NCI-H2107 (cell line): Measurements from ENCODE around the gene SLC38A7.

Source experiments
- DNase-seq: peaks from one replicate; lab custom pipeline; 2025; lab: John Stamatoyannopoulos, UW

SLC38A7 gene

GRCh38 chr16:58635502-58635901, 49.1 kb downstream of the SLC38A7 start:
- DNase-seq, result no peak

DNA sequence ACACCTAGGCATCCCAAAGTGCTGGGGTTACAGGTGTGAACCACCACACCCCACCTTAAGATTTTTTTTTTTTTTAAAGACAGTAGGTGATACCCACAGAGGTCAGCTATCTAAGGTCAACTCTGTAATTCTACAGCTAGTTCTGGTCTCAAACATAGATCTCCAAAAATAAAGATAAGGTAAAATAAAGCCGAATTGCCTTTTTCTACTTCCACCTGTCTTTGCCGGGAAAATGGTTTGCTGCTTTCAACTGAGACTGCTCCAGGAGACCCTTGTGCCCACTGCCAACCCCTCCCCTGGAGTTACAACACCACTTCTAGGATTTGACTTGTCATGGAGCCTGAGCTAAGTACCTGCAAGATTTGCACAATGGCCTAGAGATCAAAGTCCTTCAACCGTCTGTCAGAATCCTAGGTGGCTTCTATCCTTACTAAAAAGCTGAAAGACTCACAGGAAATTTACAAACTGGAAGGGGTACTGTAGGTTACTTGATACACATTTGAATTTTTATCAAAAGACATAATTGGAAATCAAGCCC, 50.2 kb downstream of the SLC38A7 start:
- no peak for DNase-seq

DNA sequence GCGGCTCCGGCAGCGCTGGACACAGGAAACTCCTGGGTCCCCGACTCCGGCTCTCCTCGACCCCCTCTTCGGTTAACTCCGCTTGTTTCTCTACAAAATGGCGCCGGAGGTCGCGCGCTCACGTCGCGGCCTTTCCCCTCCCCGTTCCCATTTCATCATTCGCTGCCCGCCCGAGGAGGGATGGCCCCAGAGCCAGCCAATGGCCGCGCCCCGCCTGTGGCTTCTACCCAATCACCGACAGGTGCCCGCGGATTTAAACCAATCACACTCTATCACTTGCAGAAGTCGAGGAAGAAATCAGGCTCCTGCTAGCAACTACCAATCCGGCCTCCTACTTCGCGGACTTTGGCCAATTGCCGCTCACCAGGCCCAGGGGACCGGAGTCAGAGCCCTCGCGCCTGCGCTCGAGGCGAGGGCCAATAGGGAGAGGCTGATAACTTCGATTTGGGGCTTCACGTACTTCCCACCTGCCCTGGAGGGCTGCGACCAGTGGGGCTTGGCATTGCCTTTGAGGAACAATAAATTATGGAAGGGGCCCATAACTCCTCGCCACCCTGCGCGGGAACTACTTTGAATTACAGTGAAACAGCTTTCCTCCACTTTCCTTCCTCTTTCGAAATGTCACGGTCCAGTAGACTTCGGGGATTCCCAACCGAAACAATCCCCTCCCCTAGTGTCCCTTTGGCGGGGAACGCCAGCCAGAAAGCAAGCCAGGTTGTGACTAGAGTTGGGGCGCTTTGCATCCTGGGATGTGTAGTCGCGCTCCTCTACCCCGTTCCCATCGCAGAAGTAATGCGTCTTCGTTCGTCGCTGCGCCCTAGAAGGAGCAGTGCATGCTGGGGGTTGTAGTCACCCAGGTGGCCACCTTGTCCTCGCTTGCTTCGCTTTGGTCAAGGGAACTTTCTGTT, 54.6 kb downstream of the SLC38A7 start, which contains the start of gene CNOT1:
Gene CNOT1, minus strand, starts transcription at position 94 of the 908 bp plus-strand sequence. CDS start 30,489 bp downstream, outside the sequence.
- peak; percentile 93 for DNase-seq

DNA sequence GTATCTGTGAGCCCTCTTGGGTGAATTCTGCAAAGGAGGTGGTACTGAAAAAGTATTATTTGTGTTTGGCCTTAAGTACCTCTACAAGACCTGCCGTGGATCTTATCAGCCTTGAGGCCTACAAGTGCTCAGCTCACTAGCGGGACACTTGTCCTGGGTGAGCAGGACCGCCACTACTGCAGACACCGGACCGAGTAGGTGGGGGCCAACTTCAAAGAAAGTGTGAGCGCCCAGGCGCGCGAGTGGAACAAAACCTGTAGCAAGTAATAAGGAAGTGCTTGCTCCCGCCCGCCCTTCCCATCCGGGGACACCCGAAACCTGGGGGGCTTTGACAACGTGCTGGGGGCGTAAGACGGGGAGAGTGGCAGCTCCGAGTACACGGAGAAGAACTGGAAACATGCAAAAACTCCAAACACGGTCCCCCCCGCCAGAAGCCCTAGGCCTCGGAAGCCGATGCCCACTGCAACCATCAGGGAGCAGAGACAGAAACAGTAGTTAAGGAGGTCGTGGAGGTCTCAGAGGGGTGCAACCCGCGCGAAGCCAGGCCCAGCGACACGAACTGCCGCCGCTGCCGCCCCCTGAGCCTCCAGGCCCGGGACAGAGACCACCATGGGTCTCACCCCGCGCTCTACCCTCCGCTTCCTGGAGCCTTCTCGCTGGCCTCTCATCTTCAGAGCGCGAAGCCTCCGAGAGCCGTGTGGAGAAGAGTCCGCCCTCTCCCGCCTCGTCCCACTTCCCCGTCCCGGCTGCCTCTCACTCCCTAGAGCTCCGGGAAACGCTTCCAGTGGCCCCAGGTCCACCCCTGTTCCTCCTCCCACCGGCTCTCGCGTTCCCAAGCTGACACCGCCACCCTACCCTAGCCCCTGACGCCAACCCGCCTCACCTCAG, 55.5 kb downstream of the SLC38A7 start:
- no peak for DNase-seq

GRCh38 chr16:58624209-58624608, 60.4 kb downstream of the SLC38A7 start:
- no peak for DNase-seq

GRCh38 chr16:58620396-58620795, 64.2 kb downstream of the SLC38A7 start:
- DNase-seq, result no peak

DNA sequence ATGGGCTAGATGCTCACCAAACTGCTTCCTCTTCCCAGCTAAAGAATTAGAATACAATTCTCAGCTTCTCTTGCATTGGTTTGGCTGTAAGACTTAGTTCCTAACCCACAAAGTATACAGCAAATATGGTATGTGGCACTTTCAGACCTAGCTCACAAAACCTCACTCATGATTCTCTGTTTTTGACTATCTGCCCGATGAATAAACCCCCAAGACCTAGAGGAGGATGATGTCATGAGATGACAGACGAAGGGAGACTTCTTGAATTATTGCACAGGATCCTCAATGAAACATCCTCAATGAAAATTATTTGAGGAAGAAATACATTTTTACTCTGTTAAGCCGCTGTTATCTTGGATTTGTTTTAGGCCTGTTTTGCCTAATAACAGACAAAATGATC, 69.3 kb downstream of the SLC38A7 start:
- no peak for DNase-seq
